Gastrocnemius medialis (tissue), 4 donors: Measurements from ENCODE around the gene RBKS. TPM values are rescaled to one million over a fixed set of nuclear protein-coding genes. Genes with fewer than 3 reads are reported as not detected.
"Not testable (repeated sequence)": the region's sequence is repeated elsewhere in the genome, so short reads cannot be mapped to it uniquely, and the experiment has no call there.

ENCODE experiments used
- ATAC-seq, 2 donors: fragments of 150-250 bp; one replicate each; pipeline ENCODE4 v1.9.1; 2016
- DNase-seq, 2 donors: peaks; one replicate each; pipeline ENCODE4 v3.0.0-alpha.2; 2019
- H3K27ac ChIP-seq, 4 donors: fragments of 200-600 bp; sonication (generic); 1 replicate in 1 of 4; 2 replicates in 3 of 4; pipeline ENCODE4 v1.5.1; 2016 to 2018; ENCODE audit warnings: mild to moderate bottlenecking in 2 of 4, moderate library complexity in 1 of 4
- H3K27me3 ChIP-seq, 3 donors: fragments of 200-600 bp; sonication (generic) in 2 of 3; 1 replicate in 1 of 3; 2 replicates in 2 of 3; pipeline versions ENCODE4 v1.5.1 to v1.6.0; 2016 to 2019; ENCODE audit warnings: mild to moderate bottlenecking in 1 of 3, moderate library complexity in 1 of 3
- H3K36me3 ChIP-seq, 2 donors: fragments of 200-600 bp; sonication (generic) in 1 of 2; one replicate each; pipeline ENCODE4 v1.5.1; 2017 to 2018
- H3K4me1 ChIP-seq, 2 donors: fragments of 200-600 bp; sonication (generic) in 1 of 2; one replicate each; pipeline ENCODE4 v1.5.1; 2016 to 2017; ENCODE audit warnings: mild to moderate bottlenecking in 2 of 2
- H3K4me3 ChIP-seq, 4 donors: fragments of 200-600 bp; sonication (generic) in 3 of 4; 1 replicate in 1 of 4; 2 replicates in 3 of 4; pipeline ENCODE4 v1.5.1; 2016 to 2019; ENCODE audit warnings: mild to moderate bottlenecking in 2 of 4
- H3K9me3 ChIP-seq, 3 donors: fragments of 200-600 bp; sonication (generic) in 2 of 3; 1 replicate in 1 of 3; 2 replicates in 2 of 3; pipeline ENCODE4 v1.5.1; 2016 to 2019
- CTCF ChIP-seq, 5 experiments: fragments of 450-650 bp in 3 of 5; fragments of 200-600 bp in 2 of 5; sonication (generic) in 2 of 5; IDR thresholded peaks in 4 of 5; conservative IDR thresholded peaks in 1 of 5; 1 replicate in 4 of 5; 2 replicates in 1 of 5; pipeline ENCODE4 v1.5.1; 2016 to 2019; ENCODE audit warnings: antibody characterized with exemption in 5 of 5, mild to moderate bottlenecking in 3 of 5, moderate library complexity in 3 of 5
- POLR2A ChIP-seq, 2 donors: fragments of 450-650 bp; IDR thresholded peaks; one replicate each; pipeline ENCODE4 v1.6.1; 2017; ENCODE audit warnings: antibody characterized with exemption in 2 of 2, mild to moderate bottlenecking in 2 of 2, moderate library complexity in 2 of 2
- in situ Hi-C, 4 donors: fragments of 200-750 bp; cut with MboI; loops; one replicate each; pipeline versions ENCODE4 v1.15.0 to v1.8.0; 2017; ENCODE audit warnings: low sequenced_read_pairs in 4 of 4
- intact Hi-C: fragments of 100-400 bp; cut with DNase I; formaldehyde crosslinking; loops from one replicate; pipeline ENCODE4 v1.15.1; 2023; ENCODE audit warnings: low total_unique reads
- total RNA-seq, 4 donors: library from RNA; depleted of rRNA; stranded (reverse); fragments of >200 nt; gene quantifications; one replicate each; pipeline versions ENCODE4 v1.1.0 to v1.2.3, GENCODE V29; 2016

Gene RBKS
- total RNA-seq, 4 donors from 2014 or later = 0.41 to 5.4 (median 3.0) TPM

- Histone ChIP-seq H3K27me3 (no peaks in the 10 kb centered on the region), H3K9me3 (no peaks in the 10 kb centered on the region), H3K27ac (no peak overlapping the region), H3K36me3 (no peaks in the 10 kb centered on the region), H3K4me1 (peaks cover 15 to 20% of the 10 kb centered on the region in 2 donors), H3K4me3 (no peak overlapping the region)
- TF ChIP-seq CTCF (IDR thresholded peaks at IDR 0.05 in 4 of 5, conservative IDR thresholded peaks at IDR 0.05 in 1 of 5) (no peak), POLR2A (IDR thresholded peaks at IDR 0.05) (no peak)
- in situ Hi-C loops = no loop called here
- ATAC-seq = no peak
- intact Hi-C loops = loop anchor here (5.0 kb wide), 1 partner anchor 33 kb away; no protein-coding TSS in a partner anchor
- no peak for DNase-seq
Measured at GRCh38 chr2:27885661-27886060, 4.5 kb downstream of the RBKS start.

- no peaks in the 10 kb centered on the region for H3K9me3 ChIP-seq
- no peak overlapping the region for H3K4me3 ChIP-seq
- peaks cover 15 to 20% of the 10 kb centered on the region in 2 donors for H3K4me1 ChIP-seq
- H3K27me3 ChIP-seq = no peaks in the 10 kb centered on the region
- no peaks in the 10 kb centered on the region for H3K36me3 ChIP-seq
- ATAC-seq = no peak
- H3K27ac ChIP-seq = no peak overlapping the region
- no peak for TF ChIP-seq POLR2A (IDR thresholded peaks at IDR 0.05)
- TF ChIP-seq CTCF (IDR thresholded peaks at IDR 0.05 in 4 of 5, conservative IDR thresholded peaks at IDR 0.05 in 1 of 5) = no peak
- intact Hi-C loops (loop anchor here (5.0 kb wide), 1 partner anchor 33 kb away; no protein-coding TSS in a partner anchor), in situ Hi-C loops (no loop called here)
- DNase-seq = no peak
Measured at GRCh38 chr2:27885234-27885633, 5.0 kb downstream of the RBKS start.

GRCh38 chr2:27884601-27885000, 5.6 kb downstream of the RBKS start:
- H3K27ac ChIP-seq = no peak overlapping the region
- H3K27me3 ChIP-seq = no peaks in the 10 kb centered on the region
- intact Hi-C loops = no loop called here
- in situ Hi-C loops = no loop called here
- no peak for DNase-seq
- H3K4me3 ChIP-seq = no peak overlapping the region
- H3K36me3 ChIP-seq = no peaks in the 10 kb centered on the region
- peaks cover 11 to 18% of the 10 kb centered on the region in 2 donors for H3K4me1 ChIP-seq
- no peaks in the 10 kb centered on the region for H3K9me3 ChIP-seq
- no peak for ATAC-seq
- no peak for TF ChIP-seq POLR2A (IDR thresholded peaks at IDR 0.05)
- TF ChIP-seq CTCF (IDR thresholded peaks at IDR 0.05 in 4 of 5, conservative IDR thresholded peaks at IDR 0.05 in 1 of 5) = no peak

- ATAC-seq, intact Hi-C loops, H3K27ac ChIP-seq, H3K9me3 ChIP-seq, H3K4me1 ChIP-seq, in situ Hi-C loops, H3K4me3 ChIP-seq, H3K36me3 ChIP-seq, DNase-seq, H3K27me3 ChIP-seq: not testable (repeated sequence)
Measured at GRCh38 chr2:27882584-27882922, 7.6 kb downstream of the RBKS start.

GRCh38 chr2:27881815-27882583, 8.2 kb downstream of the RBKS start:
- H3K4me3 ChIP-seq, in situ Hi-C loops, H3K27me3 ChIP-seq, H3K36me3 ChIP-seq, intact Hi-C loops, H3K27ac ChIP-seq, H3K4me1 ChIP-seq, H3K9me3 ChIP-seq, ATAC-seq, DNase-seq: not testable (repeated sequence)

- in situ Hi-C loops = no loop called here
- TF ChIP-seq CTCF (IDR thresholded peaks at IDR 0.05 in 4 of 5, conservative IDR thresholded peaks at IDR 0.05 in 1 of 5) (no peak), POLR2A (IDR thresholded peaks at IDR 0.05) (no peak)
- H3K36me3 ChIP-seq = no peaks in the 10 kb centered on the region
- no peak overlapping the region for H3K4me3 ChIP-seq
- intact Hi-C loops = no loop called here
- no peak for DNase-seq
- H3K27me3 ChIP-seq = no peaks in the 10 kb centered on the region
- H3K4me1 ChIP-seq = no peaks in the 10 kb centered on the region
- H3K27ac ChIP-seq = no peak overlapping the region
- ATAC-seq = no peak
- no peaks in the 10 kb centered on the region for H3K9me3 ChIP-seq
Measured at GRCh38 chr2:27878825-27879224, 11.4 kb downstream of the RBKS start.
